ENCODE measurements around the gene AGRN. TPM values are rescaled to one million over a fixed set of nuclear protein-coding genes. Genes with fewer than 3 reads are reported as not detected.

Gene AGRN
- total RNA-seq, 3 donors from 2014 or later (not counting 1 experiment from before 2014, with no cell fraction given), result 4.1 to 5.0 (median 4.6) TPM

- no peak for TF ChIP-seq CTCF (IDR thresholded peaks at IDR 0.05)
- H3K4me1 Mint-ChIP-seq, result peaks cover 0 to 8% of the 10 kb centered on the region in 2 donors
- 91% methylated on average over 11 of the region's 11 CpGs for WGBS (ENCODE audit: insufficient coverage)
- H3K36me3 Mint-ChIP-seq, result no peaks in the 10 kb centered on the region
- no peak overlapping the region for H3K27ac ChIP-seq (ENCODE audit: low read length)
- H3K4me3 ChIP-seq (ENCODE audit: low read length), result no peak overlapping the region
- H3K4me3 Mint-ChIP-seq, result no peak overlapping the region
- H3K27me3 ChIP-seq (ENCODE audit: control insufficient read depth, insufficient read depth, low read length), result peaks cover 13% of the 10 kb centered on the region
- intact Hi-C loops (cut with micrococcal nuclease), result no loop called here
- H3K27me3 Mint-ChIP-seq (ENCODE audit: low read depth in 2 of 2), result peaks cover 0 to 17% of the 10 kb centered on the region in 2 donors
- H3K36me3 ChIP-seq (ENCODE audit: control insufficient read depth, insufficient read depth, low read length), result no peaks in the 10 kb centered on the region
- H3K4me1 ChIP-seq (ENCODE audit: control insufficient read depth, insufficient read depth, low read length), result peaks cover 12% of the 10 kb centered on the region
- ATAC-seq, result no peak
- no peak overlapping the region for H3K27ac Mint-ChIP-seq
- no peak for DNase-seq
- no peaks in the 10 kb centered on the region for H3K9me3 ChIP-seq (ENCODE audit: control insufficient read depth, insufficient read depth, low read length)
- no peaks in the 10 kb centered on the region for H3K9me3 Mint-ChIP-seq
These were observed 45.7 kb upstream of the AGRN start for GRCh38 chr1:974293-974640.

GRCh38 chr1:974687-975328, 45.1 kb upstream of the AGRN start:
- peaks cover 0 to 8% of the 10 kb centered on the region in 2 donors for H3K4me1 Mint-ChIP-seq
- TF ChIP-seq CTCF (IDR thresholded peaks at IDR 0.05), result no peak
- Histone ChIP-seq H3K4me1 (ENCODE audit: control insufficient read depth, insufficient read depth, low read length) (peaks cover 12% of the 10 kb centered on the region), H3K27me3 (ENCODE audit: control insufficient read depth, insufficient read depth, low read length) (peaks cover 13% of the 10 kb centered on the region), H3K36me3 (ENCODE audit: control insufficient read depth, insufficient read depth, low read length) (no peaks in the 10 kb centered on the region), H3K9me3 (ENCODE audit: control insufficient read depth, insufficient read depth, low read length) (no peaks in the 10 kb centered on the region), H3K4me3 (ENCODE audit: low read length) (no peak overlapping the region), H3K27ac (ENCODE audit: low read length) (no peak overlapping the region)
- peaks cover 0 to 12% of the 10 kb centered on the region in 2 donors for H3K27me3 Mint-ChIP-seq (ENCODE audit: low read depth in 2 of 2)
- no peak overlapping the region for H3K27ac Mint-ChIP-seq
- H3K4me3 Mint-ChIP-seq, result no peak overlapping the region
- no peak for ATAC-seq
- DNase-seq, result no peak
- 87% methylated on average over 17 of the region's 17 CpGs for WGBS (ENCODE audit: insufficient coverage)
- H3K36me3 Mint-ChIP-seq, result no peaks in the 10 kb centered on the region
- intact Hi-C loops (cut with micrococcal nuclease), result no loop called here
- H3K9me3 Mint-ChIP-seq, result no peaks in the 10 kb centered on the region

DNA sequence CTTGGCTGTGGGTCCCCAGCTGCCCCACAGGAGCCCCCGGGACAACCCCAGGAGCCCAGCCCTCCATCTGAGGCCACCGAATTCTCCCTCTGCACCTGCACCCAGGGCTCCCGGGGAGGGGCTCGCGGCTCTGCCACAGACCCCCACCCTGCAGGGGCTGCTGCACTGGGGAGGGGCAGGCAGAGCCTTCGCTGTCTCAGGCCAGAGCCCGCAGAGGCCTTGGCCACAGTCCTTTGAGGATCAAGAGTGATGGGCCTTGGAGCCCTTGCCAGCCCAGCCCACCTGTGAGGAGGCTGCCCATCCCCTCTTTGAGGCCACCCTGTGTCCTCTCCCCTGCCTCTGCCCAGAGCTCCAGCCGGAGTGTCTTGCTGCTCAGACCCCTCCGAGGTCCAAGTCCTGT, 44.6 kb upstream of the AGRN start:
- ATAC-seq (no peak), DNase-seq (no peak)
- Mint-ChIP-seq H3K27ac (no peak overlapping the region), H3K27me3 (ENCODE audit: low read depth in 2 of 2) (peaks cover 0 to 12% of the 10 kb centered on the region in 2 donors), H3K4me3 (peak overlapping the region; percentile 29), H3K9me3 (no peaks in the 10 kb centered on the region), H3K4me1 (peaks cover 0 to 8% of the 10 kb centered on the region in 2 donors), H3K36me3 (no peaks in the 10 kb centered on the region)
- WGBS (ENCODE audit: insufficient coverage), result 73% methylated on average over 9 of the region's 9 CpGs
- H3K4me3 ChIP-seq (ENCODE audit: low read length), result no peak overlapping the region
- no peaks in the 10 kb centered on the region for H3K36me3 ChIP-seq (ENCODE audit: control insufficient read depth, insufficient read depth, low read length)
- peaks cover 12% of the 10 kb centered on the region for H3K27me3 ChIP-seq (ENCODE audit: control insufficient read depth, insufficient read depth, low read length)
- intact Hi-C loops (cut with micrococcal nuclease), result no loop called here
- no peaks in the 10 kb centered on the region for H3K9me3 ChIP-seq (ENCODE audit: control insufficient read depth, insufficient read depth, low read length)
- TF ChIP-seq CTCF (IDR thresholded peaks at IDR 0.05), result no peak
- H3K4me1 ChIP-seq (ENCODE audit: control insufficient read depth, insufficient read depth, low read length), result peaks cover 12% of the 10 kb centered on the region
- no peak overlapping the region for H3K27ac ChIP-seq (ENCODE audit: low read length)
